GM23338 (cell line): ENCODE data around the gene BMPR1B. TPM values are rescaled to one million over a fixed set of nuclear protein-coding genes. Genes with fewer than 3 reads are reported as not detected.

Experiments used
- ATAC-seq: fragments of 200-7000 bp; cut with Tn5 transposase; 3 replicates; pipeline ENCODE4 v1.9.1; 2020
- DNase-seq: peaks from one replicate; pipeline ENCODE4 v3.0.0-alpha.2; 2015; ENCODE audit warnings: low spot score
- H2AFZ ChIP-seq: fragments of 200-600 bp; sonication (generic); 2 replicates; pipeline ENCODE4 v1.8.0; 2016; ENCODE audit warnings: antibody characterized with exemption, mild to moderate bottlenecking, moderate library complexity
- H3F3A ChIP-seq: fragments of 200-600 bp; sonication (generic); replicated peaks from 2 replicates; pipeline ENCODE4 v1.8.0; 2017; ENCODE audit warnings: antibody characterized with exemption, mixed run types, low read depth
- H3K27ac ChIP-seq: fragments of 200-600 bp; sonication (generic); 2 replicates; pipeline ENCODE4 v1.6.1; 2016; ENCODE audit warnings: low read depth
- H3K27me3 ChIP-seq: fragments of 200-600 bp; sonication (generic); 2 replicates; pipeline ENCODE4 v1.8.0; 2016; ENCODE audit warnings: mild to moderate bottlenecking, mixed run types, moderate library complexity; ENCODE audit not compliant: insufficient read depth
- H3K36me3 ChIP-seq: fragments of 200-600 bp; sonication (generic); 2 replicates; pipeline ENCODE4 v1.8.0; 2016; ENCODE audit warnings: mild to moderate bottlenecking; ENCODE audit not compliant: insufficient read depth
- H3K4me1 ChIP-seq: fragments of 200-600 bp; sonication (generic); 2 replicates; pipeline ENCODE4 v1.8.0; 2016; ENCODE audit warnings: mild to moderate bottlenecking, moderate library complexity; ENCODE audit not compliant: insufficient read depth
- H3K4me2 ChIP-seq: fragments of 200-600 bp; sonication (generic); 2 replicates; pipeline ENCODE4 v1.7.1; 2017; ENCODE audit warnings: mixed run types
- H3K4me3 ChIP-seq: fragments of 200-600 bp; sonication (generic); 2 replicates; pipeline ENCODE4 v1.6.1; 2016; ENCODE audit warnings: mixed run types
- H3K79me2 ChIP-seq: fragments of 200-600 bp; sonication (generic); replicated peaks from 2 replicates; pipeline ENCODE4 v1.8.0; 2017; ENCODE audit warnings: mild to moderate bottlenecking; ENCODE audit not compliant: insufficient read depth
- H3K9me2 ChIP-seq: fragments of 200-600 bp; sonication (generic); 2 replicates; pipeline ENCODE4 v1.8.0; 2017; ENCODE audit not compliant: insufficient read depth
- H4K20me1 ChIP-seq: fragments of 200-600 bp; sonication (generic); replicated peaks from 2 replicates; pipeline ENCODE4 v1.8.0; 2017; ENCODE audit warnings: mild to moderate bottlenecking; ENCODE audit not compliant: insufficient read depth
- H3K27ac Mint-ChIP-seq: 2 replicates; pipeline ENCODE4 v1.8.0; 2020; ENCODE audit warnings: inconsistent platforms, mild to moderate bottlenecking, moderate library complexity, mixed read lengths
- H3K27me3 Mint-ChIP-seq: 3 replicates; pipeline ENCODE4 v1.8.0; 2022; ENCODE audit warnings: low read depth, mild to moderate bottlenecking, moderate library complexity, mixed read lengths, inconsistent platforms; ENCODE audit not compliant: insufficient read depth, poor library complexity
- H3K36me3 Mint-ChIP-seq: 3 replicates; pipeline ENCODE4 v1.8.0; 2021; ENCODE audit warnings: low read depth, mild to moderate bottlenecking, inconsistent platforms, moderate library complexity, mixed read lengths
- H3K4me1 Mint-ChIP-seq: 3 replicates; pipeline ENCODE4 v1.8.0; 2020; ENCODE audit warnings: mild to moderate bottlenecking, inconsistent platforms, mixed read lengths
- H3K4me3 Mint-ChIP-seq: 3 replicates; pipeline ENCODE4 v1.8.0; 2021; ENCODE audit warnings: moderate library complexity, mild to moderate bottlenecking, inconsistent platforms, mixed read lengths
- H3K9me3 Mint-ChIP-seq: 3 replicates; pipeline ENCODE4 v1.8.0; 2020; ENCODE audit warnings: moderate library complexity, mild to moderate bottlenecking, inconsistent platforms, mixed read lengths
- CTCF ChIP-seq, 2 experiments: fragments of 200-600 bp in 1 of 2; sonication (generic) in 1 of 2; conservative IDR thresholded peaks; 2 replicates each; pipeline versions ENCODE4 v1.5.1 to v1.6.1; 2016 to 2017; ENCODE audit warnings: antibody characterized with exemption in 2 of 2, low read depth in 2 of 2, mild to moderate bottlenecking in 2 of 2, moderate library complexity in 1 of 2
- EZH2 ChIP-seq: fragments of 200-600 bp; sonication (generic); IDR thresholded peaks from one replicate; pipeline ENCODE4 v1.8.0; 2017; ENCODE audit warnings: antibody characterized with exemption, mild to moderate bottlenecking, low read depth; ENCODE audit not compliant: unreplicated experiment
- EZH2phosphoT487 ChIP-seq: fragments of 200-600 bp; sonication (generic); IDR thresholded peaks from one replicate; pipeline ENCODE4 v1.8.1; 2018; ENCODE audit warnings: antibody characterized with exemption; ENCODE audit not compliant: unreplicated experiment
- JUNB ChIP-seq: IDR thresholded peaks from one replicate; pipeline ENCODE4 v1.6.1; 2016; ENCODE audit warnings: antibody characterized with exemption; ENCODE audit not compliant: unreplicated experiment
- NANOG ChIP-seq: IDR thresholded peaks from 2 replicates; pipeline ENCODE4 v1.6.1; 2016; ENCODE audit warnings: antibody characterized with exemption, borderline replicate concordance
- STAT1 ChIP-seq: IDR thresholded peaks from one replicate; pipeline ENCODE4 v1.6.1; 2016; ENCODE audit warnings: antibody characterized with exemption; ENCODE audit not compliant: unreplicated experiment
- ZNF114 ChIP-seq: fragments of 250-450 bp; sonication (Bioruptor Pico); IDR thresholded peaks from 2 replicates; pipeline ENCODE4 v1.5.0; 2020; ENCODE audit warnings: mild to moderate bottlenecking, moderate library complexity
- ZNF331 ChIP-seq: fragments of 250-450 bp; sonication (Bioruptor Pico); IDR thresholded peaks from 2 replicates; pipeline ENCODE4 v1.5.0; 2020; ENCODE audit warnings: low read depth, mild to moderate bottlenecking, moderate library complexity
- polyA plus RNA-seq: library from polyadenylated mRNA; unstranded; fragments of >200 nt; fragmentation: Nextera tagmentation; extraction: Ambion mirVana; gene quantifications from 2 replicates; pipeline ENCODE4 v1.2.1, GENCODE V29; 2016
- total RNA-seq: library from RNA; depleted of rRNA; stranded (reverse); fragments of >200 nt; shearing (Covaris generic); gene quantifications from 2 replicates; pipeline ENCODE4 v1.2.3, GENCODE V29; 2014
- TF ChIP-seq, protein P1 (sequence below): IDR thresholded peaks from 2 replicates; pipeline ENCODE4 v1.6.1; 2016; ENCODE audit warnings: antibody characterized with exemption
- TF ChIP-seq, protein P2 (sequence below): fragments of 250-450 bp; sonication (Bioruptor Pico); IDR thresholded peaks from 2 replicates; pipeline ENCODE4 v1.5.0; 2020; ENCODE audit warnings: mild to moderate bottlenecking, moderate library complexity

Gene BMPR1B
- total and polyA plus RNA-seq, 2 experiments from 2014 or later: 0.48 to 1.0 TPM

GRCh38 chr4:94995684-94996394, 238.1 kb downstream of the BMPR1B start (continued):
- TF ChIP-seq, protein P1, sequence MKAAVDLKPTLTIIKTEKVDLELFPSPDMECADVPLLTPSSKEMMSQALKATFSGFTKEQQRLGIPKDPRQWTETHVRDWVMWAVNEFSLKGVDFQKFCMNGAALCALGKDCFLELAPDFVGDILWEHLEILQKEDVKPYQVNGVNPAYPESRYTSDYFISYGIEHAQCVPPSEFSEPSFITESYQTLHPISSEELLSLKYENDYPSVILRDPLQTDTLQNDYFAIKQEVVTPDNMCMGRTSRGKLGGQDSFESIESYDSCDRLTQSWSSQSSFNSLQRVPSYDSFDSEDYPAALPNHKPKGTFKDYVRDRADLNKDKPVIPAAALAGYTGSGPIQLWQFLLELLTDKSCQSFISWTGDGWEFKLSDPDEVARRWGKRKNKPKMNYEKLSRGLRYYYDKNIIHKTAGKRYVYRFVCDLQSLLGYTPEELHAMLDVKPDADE: no peak
- no peak for TF ChIP-seq CTCF (conservative IDR thresholded peaks at IDR 0.05; ENCODE audit: low read depth in 2 of 2)
- no peak for TF ChIP-seq NANOG
- no peak for TF ChIP-seq EZH2
- no peak for TF ChIP-seq STAT1
- no peak for TF ChIP-seq ZNF114
- TF ChIP-seq JUNB: no peak
- TF ChIP-seq ZNF331 (CRISPR knock-in tag): no peak

DNA sequence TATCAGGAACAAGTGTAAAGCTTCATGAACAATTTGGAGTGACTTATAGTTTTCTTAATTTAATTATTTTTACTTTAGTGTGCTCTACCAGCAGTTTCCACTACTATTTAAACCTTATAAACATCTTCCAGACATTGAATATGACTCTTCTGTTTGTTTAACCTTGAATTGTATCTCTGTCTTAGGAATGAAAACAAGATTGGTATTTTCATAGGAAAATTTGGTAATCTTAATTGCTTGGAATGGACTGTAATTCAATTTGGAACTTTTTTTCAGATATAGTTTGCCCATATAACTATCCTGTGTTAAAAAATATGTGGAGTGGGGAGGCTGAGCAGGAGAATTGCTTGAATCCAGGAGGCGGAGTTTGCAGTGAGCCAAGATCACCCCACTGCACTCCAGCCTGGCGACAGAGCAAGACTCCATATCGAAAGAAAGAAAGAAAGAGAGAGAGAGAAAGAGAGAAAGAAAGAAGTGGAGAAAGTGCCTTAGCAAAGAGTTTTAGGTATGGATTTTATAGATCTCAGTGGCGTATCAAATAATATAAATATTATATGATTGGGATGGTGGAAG, 242.4 kb downstream of the BMPR1B start:
- peaks cover 15% of the 10 kb centered on the region for H3K4me1 Mint-ChIP-seq
- TF ChIP-seq EZH2phosphoT487 (no peak), JUNB (no peak), NANOG (no peak), STAT1 (no peak), CTCF (conservative IDR thresholded peaks at IDR 0.05; ENCODE audit: low read depth in 2 of 2) (no peak)
- TF ChIP-seq, protein P2, sequence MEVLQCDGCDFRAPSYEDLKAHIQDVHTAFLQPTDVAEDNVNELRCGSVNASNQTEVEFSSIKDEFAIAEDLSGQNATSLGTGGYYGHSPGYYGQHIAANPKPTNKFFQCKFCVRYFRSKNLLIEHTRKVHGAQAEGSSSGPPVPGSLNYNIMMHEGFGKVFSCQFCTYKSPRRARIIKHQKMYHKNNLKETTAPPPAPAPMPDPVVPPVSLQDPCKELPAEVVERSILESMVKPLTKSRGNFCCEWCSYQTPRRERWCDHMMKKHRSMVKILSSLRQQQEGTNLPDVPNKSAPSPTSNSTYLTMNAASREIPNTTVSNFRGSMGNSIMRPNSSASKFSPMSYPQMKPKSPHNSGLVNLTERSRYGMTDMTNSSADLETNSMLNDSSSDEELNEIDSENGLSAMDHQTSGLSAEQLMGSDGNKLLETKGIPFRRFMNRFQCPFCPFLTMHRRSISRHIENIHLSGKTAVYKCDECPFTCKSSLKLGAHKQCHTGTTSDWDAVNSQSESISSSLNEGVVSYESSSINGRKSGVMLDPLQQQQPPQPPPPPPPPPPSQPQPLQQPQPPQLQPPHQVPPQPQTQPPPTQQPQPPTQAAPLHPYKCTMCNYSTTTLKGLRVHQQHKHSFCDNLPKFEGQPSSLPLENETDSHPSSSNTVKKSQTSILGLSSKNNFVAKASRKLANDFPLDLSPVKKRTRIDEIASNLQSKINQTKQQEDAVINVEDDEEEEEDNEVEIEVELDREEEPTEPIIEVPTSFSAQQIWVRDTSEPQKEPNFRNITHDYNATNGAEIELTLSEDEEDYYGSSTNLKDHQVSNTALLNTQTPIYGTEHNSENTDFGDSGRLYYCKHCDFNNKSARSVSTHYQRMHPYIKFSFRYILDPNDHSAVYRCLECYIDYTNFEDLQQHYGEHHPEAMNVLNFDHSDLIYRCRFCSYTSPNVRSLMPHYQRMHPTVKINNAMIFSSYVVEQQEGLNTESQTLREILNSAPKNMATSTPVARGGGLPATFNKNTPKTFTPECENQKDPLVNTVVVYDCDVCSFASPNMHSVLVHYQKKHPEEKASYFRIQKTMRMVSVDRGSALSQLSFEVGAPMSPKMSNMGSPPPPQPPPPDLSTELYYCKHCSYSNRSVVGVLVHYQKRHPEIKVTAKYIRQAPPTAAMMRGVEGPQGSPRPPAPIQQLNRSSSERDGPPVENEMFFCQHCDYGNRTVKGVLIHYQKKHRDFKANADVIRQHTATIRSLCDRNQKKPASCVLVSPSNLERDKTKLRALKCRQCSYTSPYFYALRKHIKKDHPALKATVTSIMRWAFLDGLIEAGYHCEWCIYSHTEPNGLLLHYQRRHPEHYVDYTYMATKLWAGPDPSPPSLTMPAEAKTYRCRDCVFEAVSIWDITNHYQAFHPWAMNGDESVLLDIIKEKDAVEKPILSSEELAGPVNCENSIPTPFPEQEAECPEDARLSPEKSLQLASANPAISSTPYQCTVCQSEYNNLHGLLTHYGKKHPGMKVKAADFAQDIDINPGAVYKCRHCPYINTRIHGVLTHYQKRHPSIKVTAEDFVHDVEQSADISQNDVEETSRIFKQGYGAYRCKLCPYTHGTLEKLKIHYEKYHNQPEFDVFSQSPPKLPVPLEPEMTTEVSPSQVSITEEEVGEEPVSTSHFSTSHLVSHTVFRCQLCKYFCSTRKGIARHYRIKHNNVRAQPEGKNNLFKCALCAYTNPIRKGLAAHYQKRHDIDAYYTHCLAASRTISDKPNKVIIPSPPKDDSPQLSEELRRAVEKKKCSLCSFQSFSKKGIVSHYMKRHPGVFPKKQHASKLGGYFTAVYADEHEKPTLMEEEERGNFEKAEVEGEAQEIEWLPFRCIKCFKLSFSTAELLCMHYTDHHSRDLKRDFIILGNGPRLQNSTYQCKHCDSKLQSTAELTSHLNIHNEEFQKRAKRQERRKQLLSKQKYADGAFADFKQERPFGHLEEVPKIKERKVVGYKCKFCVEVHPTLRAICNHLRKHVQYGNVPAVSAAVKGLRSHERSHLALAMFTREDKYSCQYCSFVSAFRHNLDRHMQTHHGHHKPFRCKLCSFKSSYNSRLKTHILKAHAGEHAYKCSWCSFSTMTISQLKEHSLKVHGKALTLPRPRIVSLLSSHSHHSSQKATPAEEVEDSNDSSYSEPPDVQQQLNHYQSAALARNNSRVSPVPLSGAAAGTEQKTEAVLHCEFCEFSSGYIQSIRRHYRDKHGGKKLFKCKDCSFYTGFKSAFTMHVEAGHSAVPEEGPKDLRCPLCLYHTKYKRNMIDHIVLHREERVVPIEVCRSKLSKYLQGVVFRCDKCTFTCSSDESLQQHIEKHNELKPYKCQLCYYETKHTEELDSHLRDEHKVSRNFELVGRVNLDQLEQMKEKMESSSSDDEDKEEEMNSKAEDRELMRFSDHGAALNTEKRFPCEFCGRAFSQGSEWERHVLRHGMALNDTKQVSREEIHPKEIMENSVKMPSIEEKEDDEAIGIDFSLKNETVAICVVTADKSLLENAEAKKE (CRISPR knock-in tag): no peak
- TF ChIP-seq, protein P1: no peak

More for the DNA sequence above, 242.4 kb downstream of the BMPR1B start:
- no peak overlapping the region for H3K4me2 ChIP-seq
- no peaks in the 10 kb centered on the region for H3K9me2 ChIP-seq
- peaks cover 11% of the 10 kb centered on the region for H3K4me1 ChIP-seq
- peak overlapping the region; percentile 45; the same call in 1 of the 2 replicates for H2AFZ ChIP-seq
- ATAC-seq (no peak), DNase-seq (no peak)
- H3K27me3 Mint-ChIP-seq: no peaks in the 10 kb centered on the region
- no peaks in the 10 kb centered on the region for H3F3A ChIP-seq
- H3K27me3 ChIP-seq: no peaks in the 10 kb centered on the region
- H3K36me3 ChIP-seq: no peaks in the 10 kb centered on the region
- no peaks in the 10 kb centered on the region for H3K36me3 Mint-ChIP-seq
- no peak overlapping the region for H3K4me3 Mint-ChIP-seq
- no peaks in the 10 kb centered on the region for H3K79me2 ChIP-seq
- H3K9me3 Mint-ChIP-seq: no peaks in the 10 kb centered on the region
- no peak overlapping the region; the same call in 1 of the 2 replicates for H3K27ac Mint-ChIP-seq
- no peak overlapping the region for H3K4me3 ChIP-seq
- H4K20me1 ChIP-seq: no peaks in the 10 kb centered on the region
- H3K27ac ChIP-seq: no peak overlapping the region
